KOPT-K1 (cell line): Measurements from ENCODE around the gene RNF213.
"Not testable (repeated sequence)": the region's sequence is repeated elsewhere in the genome, so short reads cannot be mapped to it uniquely, and the experiment has no call there.

Source experiments
- H3K27ac ChIP-seq: fragments of 200-600 bp; sonication (generic); 2 replicates; pipeline ENCODE4 v1.5.1; 2016; ENCODE audit warnings: antibody characterized with exemption, mild to moderate bottlenecking, low read depth, low read length; ENCODE audit not compliant: poor library complexity, severe bottlenecking
- H3K36me3 ChIP-seq: fragments of 200-600 bp; sonication (generic); 2 replicates; pipeline ENCODE4 v1.5.1; 2017; ENCODE audit warnings: antibody characterized with exemption, mild to moderate bottlenecking, low read length, moderate library complexity; ENCODE audit not compliant: insufficient read depth
- H3K9me3 ChIP-seq: fragments of 200-600 bp; sonication (generic); 2 replicates; pipeline ENCODE4 v1.5.1; 2017; ENCODE audit warnings: antibody characterized with exemption, low read length, mild to moderate bottlenecking; ENCODE audit not compliant: insufficient read depth, poor library complexity, severe bottlenecking

The RNF213 gene

GRCh38 chr17:80408872-80409271 is 148.2 kb downstream of the RNF213 start:
- no peaks in the 10 kb centered on the region for H3K36me3 ChIP-seq
- H3K27ac ChIP-seq, result no peak overlapping the region
- H3K9me3 ChIP-seq, result no peaks in the 10 kb centered on the region

GRCh38 chr17:80409626-80410025 is 149.0 kb downstream of the RNF213 start:
- Histone ChIP-seq H3K27ac (no peak overlapping the region), H3K36me3 (no peaks in the 10 kb centered on the region), H3K9me3 (no peaks in the 10 kb centered on the region)

GRCh38 chr17:80410441-80411087 is 149.9 kb downstream of the RNF213 start:
- H3K27ac ChIP-seq, H3K9me3 ChIP-seq, H3K36me3 ChIP-seq: not testable (repeated sequence)

GRCh38 chr17:80413771-80414507 is 153.3 kb downstream of the RNF213 start:
- no peaks in the 10 kb centered on the region for H3K9me3 ChIP-seq
- no peak overlapping the region for H3K27ac ChIP-seq
- H3K36me3 ChIP-seq, result peaks cover 17% of the 10 kb centered on the region; the same call in 1 of the 2 replicates

GRCh38 chr17:80414508-80414802 is 153.8 kb downstream of the RNF213 start:
- Histone ChIP-seq H3K9me3 (no peaks in the 10 kb centered on the region), H3K27ac (no peak overlapping the region), H3K36me3 (peaks cover 17% of the 10 kb centered on the region; the same call in 1 of the 2 replicates)

- Histone ChIP-seq H3K9me3 (no peaks in the 10 kb centered on the region), H3K36me3 (peaks cover 17% of the 10 kb centered on the region; the same call in 1 of the 2 replicates), H3K27ac (peak within 1 kb of the TSS; percentile 52)
These were observed 154.4 kb downstream of the RNF213 start, which contains the start of gene ENDOV for GRCh38 chr17:80414803-80415625. Gene ENDOV (plus strand): TSS chr17:80415167. CDS start chr17:80415195, 28 bp downstream.

DNA sequence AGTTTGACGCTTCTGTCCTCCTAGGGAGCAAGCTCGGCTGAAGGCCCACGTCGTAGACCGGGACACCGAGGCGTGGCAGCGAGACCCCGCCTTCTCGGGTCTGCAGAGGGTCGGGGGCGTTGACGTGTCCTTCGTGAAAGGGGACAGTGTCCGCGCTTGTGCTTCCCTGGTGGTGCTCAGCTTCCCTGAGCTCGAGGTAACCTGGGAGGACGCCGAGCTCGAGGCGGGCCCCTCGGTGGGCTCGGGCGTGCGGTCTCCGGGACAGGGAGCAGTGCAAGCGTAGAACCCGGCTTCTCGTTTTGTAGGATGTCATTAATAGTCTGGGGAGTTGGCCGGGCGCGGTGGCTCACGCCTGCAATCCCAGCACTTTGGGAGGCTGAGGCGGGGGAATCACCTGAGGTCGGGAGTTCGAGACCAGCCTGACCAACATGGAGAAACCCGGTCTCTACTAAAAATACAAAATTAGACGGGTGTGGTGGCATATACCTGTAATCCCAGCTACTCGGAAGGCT is 155.0 kb downstream of the RNF213 start:
- Histone ChIP-seq H3K36me3 (peaks cover 17% of the 10 kb centered on the region; the same call in 1 of the 2 replicates), H3K27ac (peak overlapping the region; percentile 52), H3K9me3 (no peaks in the 10 kb centered on the region)

DNA sequence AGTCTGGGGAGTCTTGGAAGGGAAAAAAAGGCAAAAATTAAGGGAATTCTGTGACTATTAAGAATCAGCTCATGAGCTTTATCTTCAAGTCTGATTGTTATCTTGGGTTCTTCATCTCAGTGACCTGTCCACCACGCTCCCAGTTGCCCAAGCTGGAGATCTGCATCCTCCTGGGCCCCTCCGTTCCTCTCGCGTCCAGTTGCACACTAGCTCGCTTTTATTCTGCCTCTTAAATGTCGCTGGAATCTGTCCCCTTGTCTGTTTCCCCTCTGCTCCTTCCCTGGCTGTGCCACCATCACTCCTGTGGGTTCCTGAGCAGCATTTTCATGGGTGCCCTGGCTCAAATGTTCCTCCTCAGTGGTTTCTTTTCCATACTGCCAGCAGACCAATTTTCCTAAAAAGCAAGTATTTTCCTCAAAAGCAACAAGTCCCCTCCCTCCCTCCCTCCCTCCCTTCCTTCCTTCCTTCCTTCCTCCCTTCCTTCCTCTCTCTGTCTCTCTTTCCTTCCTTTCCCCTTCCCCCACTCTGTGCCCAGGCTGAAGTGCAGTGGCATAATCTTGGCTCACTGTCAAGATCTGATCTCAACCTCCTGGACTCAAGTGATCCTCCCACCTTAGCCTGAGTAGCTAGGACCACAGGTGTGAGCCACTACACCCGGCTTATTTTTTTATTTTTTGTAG is 155.7 kb downstream of the RNF213 start:
- H3K27ac ChIP-seq, result no peak overlapping the region
- no peaks in the 10 kb centered on the region for H3K9me3 ChIP-seq
- H3K36me3 ChIP-seq, result peaks cover 17% of the 10 kb centered on the region; the same call in 1 of the 2 replicates

DNA sequence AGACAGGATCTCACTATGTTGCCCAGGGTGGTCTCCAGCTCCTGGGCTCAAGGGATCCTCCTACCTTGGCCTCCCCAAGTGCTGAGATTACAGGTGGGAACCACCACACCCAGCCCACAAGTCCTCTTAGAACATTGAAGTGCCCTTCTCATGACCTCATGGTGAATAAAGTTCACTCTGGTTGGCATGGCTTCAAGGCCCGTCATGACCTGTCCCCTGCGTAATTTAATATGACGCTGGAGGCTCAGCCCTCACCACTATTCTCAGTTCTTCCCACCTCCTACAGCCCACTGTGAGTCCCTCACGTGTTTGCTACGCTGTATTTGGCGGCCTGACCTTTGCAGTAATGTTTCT is 156.3 kb downstream of the RNF213 start:
- peaks cover 17% of the 10 kb centered on the region; the same call in 1 of the 2 replicates for H3K36me3 ChIP-seq
- H3K27ac ChIP-seq, result no peak overlapping the region

DNA sequence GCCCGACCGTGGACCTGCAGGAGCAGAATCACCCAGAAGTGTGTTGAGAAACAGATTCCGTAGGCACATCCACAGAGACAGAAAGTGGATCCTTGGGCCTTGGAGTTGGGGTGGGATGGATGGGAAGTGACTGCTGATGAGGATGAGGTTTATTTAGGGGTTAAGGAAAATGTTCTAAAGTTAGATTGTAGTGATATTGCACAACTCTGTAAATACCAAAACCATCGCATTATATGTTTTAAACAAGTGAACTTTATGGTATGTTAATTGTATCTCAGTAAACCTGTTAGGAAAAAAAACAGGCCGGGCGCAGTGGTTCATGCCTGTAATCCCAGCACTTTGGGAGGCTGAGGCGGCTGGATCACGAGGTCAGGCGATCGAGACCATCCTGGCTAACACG is 157.9 kb downstream of the RNF213 start:
- Histone ChIP-seq H3K9me3 (no peaks in the 10 kb centered on the region), H3K27ac (no peak overlapping the region), H3K36me3 (peaks cover 17% of the 10 kb centered on the region; the same call in 1 of the 2 replicates)

More for the DNA sequence above, 156.3 kb downstream of the RNF213 start:
- H3K9me3 ChIP-seq, result no peaks in the 10 kb centered on the region

GRCh38 chr17:80419255-80419654 is 158.6 kb downstream of the RNF213 start:
- Histone ChIP-seq H3K27ac (no peak overlapping the region), H3K9me3 (no peaks in the 10 kb centered on the region), H3K36me3 (peaks cover 17% of the 10 kb centered on the region; the same call in 1 of the 2 replicates)

DNA sequence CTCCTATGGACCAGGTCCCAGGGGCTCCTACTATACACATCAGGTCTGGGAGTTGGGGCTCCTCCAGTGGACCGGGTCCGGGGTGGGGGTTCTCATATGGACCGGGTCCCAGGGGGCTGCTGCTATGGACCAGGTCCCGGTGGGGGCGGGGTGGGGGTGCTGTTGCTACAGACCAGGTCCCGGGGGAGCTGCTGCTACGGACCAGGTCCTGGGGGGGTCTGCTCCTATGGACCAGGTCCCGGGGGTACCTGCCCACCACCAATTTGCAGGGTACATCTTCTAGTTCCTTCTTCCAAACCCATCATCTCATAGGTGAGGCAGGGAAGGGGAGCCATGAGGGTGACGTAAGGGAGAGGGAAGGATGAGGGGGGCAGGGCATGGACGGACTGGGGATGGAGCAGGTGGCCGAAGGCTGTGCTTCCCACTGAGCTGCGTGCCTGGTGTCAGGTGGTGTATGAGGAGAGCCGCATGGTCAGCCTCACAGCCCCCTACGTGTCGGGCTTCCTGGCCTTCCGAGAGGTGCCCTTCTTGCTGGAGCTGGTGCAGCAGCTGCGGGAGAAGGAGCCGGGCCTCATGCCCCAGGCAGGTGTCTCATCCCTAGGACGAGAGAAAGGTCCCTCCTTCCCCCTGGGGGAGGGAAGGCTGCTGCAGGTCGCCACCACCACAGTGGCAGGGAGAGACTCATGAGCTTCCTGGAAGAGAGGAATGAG is 160.9 kb downstream of the RNF213 start:
- no peaks in the 10 kb centered on the region for H3K9me3 ChIP-seq

DNA sequence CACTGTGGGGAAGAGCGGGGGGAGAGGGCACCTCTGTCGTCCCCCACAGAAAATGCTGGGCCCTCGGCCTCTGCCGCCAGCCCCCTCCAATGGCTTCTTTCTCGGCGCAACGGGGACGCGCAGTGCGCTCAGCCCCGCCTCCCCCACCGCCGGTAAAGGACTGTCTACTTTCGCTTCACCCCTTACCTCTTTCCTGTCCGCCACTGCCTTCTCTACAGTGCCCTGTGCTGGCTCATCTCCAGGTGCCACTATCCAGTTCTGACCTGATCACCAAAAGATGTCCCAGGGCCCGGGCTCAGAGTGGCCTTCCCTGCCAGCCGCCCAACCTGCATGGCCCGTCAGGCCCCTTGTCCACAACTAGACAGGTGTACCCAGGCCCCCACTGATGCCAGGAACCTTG is 161.6 kb downstream of the RNF213 start:
- H3K36me3 ChIP-seq, result peaks cover 11% of the 10 kb centered on the region; the same call in 1 of the 2 replicates
- no peaks in the 10 kb centered on the region for H3K9me3 ChIP-seq
- no peak overlapping the region for H3K27ac ChIP-seq

More for the DNA sequence above, 160.9 kb downstream of the RNF213 start:
- peaks cover 17% of the 10 kb centered on the region; the same call in 1 of the 2 replicates for H3K36me3 ChIP-seq
- no peak overlapping the region for H3K27ac ChIP-seq

DNA sequence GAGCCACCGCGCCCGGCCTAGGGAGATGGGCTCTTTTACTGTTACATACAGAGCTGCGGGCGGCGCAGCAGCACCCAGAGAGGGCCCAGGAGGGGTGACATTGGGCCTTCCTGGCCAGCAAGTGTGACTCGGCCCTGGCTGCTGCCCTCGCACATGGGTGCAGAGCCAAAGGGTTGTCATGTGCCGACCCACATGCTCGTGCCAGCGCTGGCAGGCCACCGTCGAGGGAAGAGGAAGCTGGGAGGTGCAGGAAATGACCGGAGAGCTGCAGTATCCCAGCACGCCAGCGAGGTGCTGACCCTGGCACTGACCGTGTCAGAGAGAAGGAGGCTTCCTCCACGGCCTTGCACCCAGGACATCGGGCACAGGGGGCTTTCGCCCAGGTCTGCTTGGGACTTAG is 162.3 kb downstream of the RNF213 start:
- H3K9me3 ChIP-seq, result no peaks in the 10 kb centered on the region
- no peak overlapping the region for H3K27ac ChIP-seq
- peaks cover 6% of the 10 kb centered on the region; the same call in 1 of the 2 replicates for H3K36me3 ChIP-seq
